NCI-H1417 treated with DMSO at 0.1 percent for 48 hours (cell line): ENCODE results near the gene LDLRAD4.

ENCODE experiments used
- DNase-seq: peaks from one replicate; lab custom pipeline; 2025; lab: John Stamatoyannopoulos, UW

The LDLRAD4 gene

GRCh38 chr18:13430663-13431062, 212.1 kb downstream of the LDLRAD4 start:
- DNase-seq, result no peak

DNA sequence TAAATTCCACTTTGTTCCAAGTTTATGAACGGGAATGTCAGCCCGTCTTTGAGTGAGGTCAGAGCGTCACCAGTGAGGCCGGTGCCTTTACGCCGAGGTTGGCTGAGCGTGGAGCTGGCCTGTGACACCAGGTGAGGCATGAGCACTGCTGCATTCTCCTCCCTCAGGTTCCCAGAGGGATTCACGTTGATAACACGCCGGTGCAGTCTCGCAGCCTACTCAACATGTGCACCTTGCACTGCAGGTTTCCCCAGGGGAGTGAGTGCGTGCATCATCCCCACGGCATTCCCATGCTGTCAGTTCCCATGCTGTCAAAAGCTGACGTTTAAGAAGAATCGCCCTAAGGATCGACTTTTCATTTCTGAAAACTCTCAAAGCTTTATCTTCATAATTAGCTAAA, 213.3 kb downstream of the LDLRAD4 start:
- no peak for DNase-seq

DNA sequence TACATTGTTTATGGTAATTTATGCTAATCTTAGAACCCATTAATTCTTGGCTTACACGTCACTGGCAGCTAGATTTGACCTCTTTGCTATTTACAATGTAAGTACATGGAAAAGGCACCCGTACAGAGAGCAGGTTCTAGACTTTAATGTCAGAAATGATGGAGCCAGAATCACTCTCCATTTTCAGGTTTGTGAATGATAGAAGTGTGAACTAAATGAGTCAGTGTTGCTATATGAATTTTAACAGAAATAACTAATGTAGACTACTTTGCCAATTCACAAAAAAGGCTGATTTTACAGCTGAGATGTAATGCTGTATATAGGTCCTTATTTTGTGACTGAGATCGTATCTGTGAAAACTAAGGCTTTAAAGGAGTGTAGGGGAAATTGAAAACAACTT, 214.6 kb downstream of the LDLRAD4 start:
- no peak for DNase-seq

GRCh38 chr18:13433685-13434084, 215.1 kb downstream of the LDLRAD4 start:
- DNase-seq, result no peak

- DNase-seq, result no peak
Observed at GRCh38 chr18:13434854-13435253, 216.3 kb downstream of the LDLRAD4 start.

DNA sequence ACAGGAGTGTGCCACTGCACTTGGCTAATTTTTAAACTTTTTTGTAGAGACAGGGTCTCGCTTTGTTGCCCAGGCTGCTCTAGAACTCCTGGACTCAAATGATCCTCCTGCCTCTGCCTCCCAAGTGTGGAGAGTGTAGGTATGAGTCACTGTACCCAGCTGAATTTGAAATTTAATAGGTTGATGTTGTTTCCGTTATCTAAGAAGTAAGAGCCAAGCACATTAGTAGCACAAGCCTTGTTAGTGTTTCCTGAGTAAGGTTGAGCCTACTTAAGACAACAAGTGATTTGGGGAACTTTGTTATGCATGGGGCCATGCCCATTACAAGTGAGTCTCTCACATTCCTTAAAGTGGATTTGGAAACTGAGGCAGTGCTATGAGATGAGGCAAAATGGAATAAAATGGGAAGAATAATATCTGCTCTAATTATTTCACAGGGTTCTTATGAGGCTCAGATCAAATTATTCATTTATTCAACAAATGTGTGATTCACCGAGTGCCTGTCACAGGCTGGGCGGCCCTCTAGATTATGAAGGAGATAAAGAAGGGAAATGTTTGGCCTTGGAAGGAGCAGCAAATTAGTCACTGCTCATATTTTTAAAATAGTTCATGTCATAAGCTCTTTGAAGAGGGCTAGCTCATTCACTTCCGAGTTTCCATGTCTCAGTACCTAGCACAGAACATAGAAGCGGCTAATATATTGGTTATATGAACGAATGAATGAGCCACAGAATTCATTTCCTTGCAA, 217.2 kb downstream of the LDLRAD4 start:
- no peak for DNase-seq

- DNase-seq, result no peak
Observed at GRCh38 chr18:13436576-13436975, 218.0 kb downstream of the LDLRAD4 start.

- DNase-seq, result no peak
Observed at GRCh38 chr18:13437034-13437433, 218.5 kb downstream of the LDLRAD4 start.

GRCh38 chr18:13437796-13438506, 219.4 kb downstream of the LDLRAD4 start:
- no peak for DNase-seq

DNA sequence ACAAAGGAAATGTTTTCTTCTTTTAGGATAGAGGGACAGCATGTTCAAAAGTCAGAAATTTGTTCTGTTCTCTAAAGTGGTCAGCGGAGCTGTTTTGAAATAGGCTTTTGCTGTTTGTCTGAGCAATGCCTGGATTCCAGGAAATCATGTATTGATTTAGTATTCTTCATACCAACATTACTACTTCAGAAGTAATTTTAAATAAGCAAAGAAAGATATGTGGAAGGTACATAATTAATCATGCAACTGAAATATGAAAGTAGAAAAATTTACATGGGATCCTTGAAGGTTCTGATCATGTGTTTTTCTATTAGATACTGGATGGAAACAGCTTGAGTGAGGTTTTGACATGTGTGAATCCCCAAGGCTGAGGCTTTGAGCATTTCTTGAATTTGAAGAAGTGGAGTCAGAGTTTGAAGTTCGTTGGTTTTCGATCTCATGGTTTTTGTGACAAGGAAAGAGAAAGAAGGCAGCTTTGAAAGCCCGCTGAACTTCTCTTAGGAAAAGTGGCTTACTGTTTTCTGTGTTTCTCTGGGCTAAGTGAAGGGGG, 220.0 kb downstream of the LDLRAD4 start:
- no peak for DNase-seq

DNA sequence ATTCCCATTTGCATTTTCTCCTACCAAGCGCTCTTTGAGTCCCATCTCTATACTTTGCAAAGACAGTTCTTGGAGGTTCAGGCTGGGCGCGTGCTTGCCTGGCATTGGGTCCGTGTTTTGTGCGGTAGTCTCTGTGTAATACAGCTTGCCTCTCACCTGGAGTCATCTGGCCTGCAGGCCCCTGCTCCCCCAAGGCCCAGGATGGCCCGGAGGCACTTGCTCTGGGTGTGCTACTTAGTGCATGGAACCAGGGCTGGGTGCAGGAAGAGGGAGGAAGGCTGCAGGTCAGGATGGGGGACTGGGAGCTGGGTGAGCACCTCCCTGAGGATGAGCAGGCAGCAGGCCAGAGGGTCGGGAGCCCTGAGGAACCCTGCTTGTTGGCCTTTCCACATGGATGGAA, 220.9 kb downstream of the LDLRAD4 start:
- DNase-seq, result no peak

DNA sequence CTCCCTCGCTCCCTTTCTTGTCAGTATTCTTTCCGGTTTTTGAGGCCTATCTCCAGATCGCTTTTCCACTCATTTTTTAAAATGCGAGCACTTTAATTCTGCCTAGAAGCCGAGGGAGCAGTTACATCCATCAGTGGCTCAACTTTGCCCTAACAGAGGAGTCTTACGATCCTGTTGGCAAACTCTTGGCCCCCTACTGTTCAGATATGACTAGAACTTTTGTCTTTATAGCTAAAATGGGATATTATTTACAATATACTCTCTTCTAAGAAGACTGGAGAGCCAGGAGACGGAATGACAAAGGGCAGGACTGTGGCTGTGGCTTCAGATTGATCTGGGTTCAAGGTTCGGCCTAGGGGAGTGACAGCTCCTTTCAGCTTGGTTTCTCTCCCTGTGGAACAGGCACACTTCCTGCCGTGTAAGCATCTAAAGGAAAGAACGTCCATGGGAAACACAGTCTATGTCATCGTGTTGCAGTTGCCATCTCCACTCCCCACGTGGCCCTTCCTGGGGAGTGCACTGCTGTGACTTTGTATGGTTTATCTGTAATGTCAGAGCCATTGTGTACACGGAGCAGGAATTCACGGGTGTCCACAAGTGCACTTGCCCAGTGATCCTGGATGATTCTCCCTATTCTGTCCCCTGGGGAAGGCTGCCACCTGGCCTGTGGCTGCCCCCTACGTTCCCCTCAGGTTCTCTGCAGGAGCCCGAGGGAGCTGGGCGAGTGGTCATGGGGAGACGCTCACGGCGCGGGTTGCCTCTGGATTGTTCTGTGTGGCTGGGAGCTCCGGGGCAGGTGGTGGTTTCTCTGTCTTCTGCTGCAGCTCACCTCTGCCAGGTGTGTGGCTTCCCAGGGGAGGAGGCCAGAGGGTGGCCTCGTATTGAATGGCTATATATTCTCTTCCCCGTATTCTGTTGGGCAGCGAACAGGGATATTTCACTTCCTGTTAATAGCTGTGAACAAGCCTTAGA, 222.0 kb downstream of the LDLRAD4 start:
- DNase-seq, result no peak

- DNase-seq, result no peak
Observed at GRCh38 chr18:13441736-13442135, 223.2 kb downstream of the LDLRAD4 start.

GRCh38 chr18:13442451-13442850, 223.9 kb downstream of the LDLRAD4 start:
- no peak for DNase-seq

GRCh38 chr18:13443552-13443951, 225.0 kb downstream of the LDLRAD4 start:
- no peak for DNase-seq

DNA sequence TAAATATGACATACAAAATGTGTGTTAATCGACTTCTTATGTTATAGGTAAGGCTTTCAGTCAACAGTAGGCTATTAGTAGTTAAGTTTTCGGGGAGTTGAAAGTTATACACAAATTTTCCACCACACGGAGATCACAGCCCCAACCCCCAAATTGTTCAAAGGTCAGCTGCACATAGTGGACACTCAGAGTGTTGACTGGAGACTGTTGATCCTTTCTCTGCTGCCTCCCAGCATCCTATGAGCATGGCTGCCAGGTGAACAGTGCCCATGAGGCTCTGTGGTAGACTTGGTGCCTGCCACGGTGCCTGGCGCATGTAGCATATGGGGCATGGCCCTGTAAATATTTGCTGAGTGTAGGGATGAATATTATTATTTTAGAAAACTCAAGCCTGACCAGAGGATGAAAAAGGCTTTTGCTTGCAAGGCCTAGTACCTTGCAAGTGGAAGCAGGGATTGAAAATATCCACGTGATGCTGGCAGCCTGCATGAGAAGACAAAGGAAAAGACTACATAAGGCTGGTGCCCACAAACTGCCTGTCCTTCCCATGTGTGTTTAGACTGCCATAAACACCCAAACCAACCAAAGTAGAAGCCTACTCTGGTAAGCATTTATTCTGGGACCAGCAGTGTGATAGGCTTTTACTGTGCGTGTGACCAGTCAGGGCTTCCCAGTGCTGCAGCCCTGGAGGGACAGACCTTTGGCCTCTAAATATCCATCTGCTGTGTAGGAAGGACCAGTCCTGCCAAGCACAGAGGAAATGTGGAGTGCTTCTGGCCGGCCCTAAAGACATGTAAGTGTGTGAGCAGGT, 226.1 kb downstream of the LDLRAD4 start:
- no peak for DNase-seq

DNA sequence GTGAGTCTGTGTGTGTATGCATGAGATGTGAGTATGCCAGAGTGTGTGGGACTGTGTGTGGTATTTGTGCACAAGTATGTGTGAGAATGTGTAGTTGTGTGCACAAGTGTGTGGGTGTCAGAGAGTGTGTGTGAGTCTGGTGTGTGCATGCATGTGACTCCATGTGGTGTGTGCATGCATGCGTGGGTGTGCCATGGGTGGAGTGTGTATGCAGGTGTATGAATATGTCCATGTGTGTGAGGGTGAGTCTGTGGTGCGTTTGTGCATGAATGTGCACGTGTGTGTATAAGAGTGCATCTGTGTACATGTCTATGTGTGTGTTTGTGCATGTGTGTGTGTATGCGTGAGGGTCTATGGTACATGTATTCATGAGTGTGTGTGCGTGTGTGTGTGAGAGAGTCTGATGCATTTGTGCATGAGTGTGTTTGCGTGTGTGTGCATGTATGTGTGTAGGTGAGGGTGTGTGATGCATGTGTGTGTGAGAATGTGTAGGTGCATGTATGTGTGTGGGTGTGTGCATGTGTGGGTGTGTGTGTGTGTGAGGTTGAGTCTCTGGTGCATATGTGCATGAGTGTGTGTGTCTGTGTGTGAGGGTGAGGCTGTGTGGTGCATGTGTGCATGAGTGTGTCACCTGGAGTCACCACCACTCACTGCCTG, 226.8 kb downstream of the LDLRAD4 start:
- no peak for DNase-seq

- DNase-seq, result no peak
Observed at GRCh38 chr18:13446024-13446423, 227.5 kb downstream of the LDLRAD4 start.

GRCh38 chr18:13446610-13447461, 228.3 kb downstream of the LDLRAD4 start:
- DNase-seq, result no peak
